HepG2 (cell line): ENCODE data around the gene B4GALT4. TPM values are rescaled to one million over a fixed set of nuclear protein-coding genes. Genes with fewer than 3 reads are reported as not detected.

ENCODE experiments used
- ATF4 ChIP-seq, 2 experiments: fragments of 450-650 bp in 1 of 2; sonication (generic) in 1 of 2; formaldehyde crosslinking; IDR thresholded peaks; 2 replicates each; pipeline versions ENCODE4 v1.5.0 to v1.8.0; 2020 to 2022; ENCODE audit warnings: mild to moderate bottlenecking in 1 of 2, missing genetic modification reagents in 1 of 2
- E2F1 ChIP-seq: sonication (generic); formaldehyde crosslinking; IDR thresholded peaks from 2 replicates; pipeline ENCODE4 v1.5.0; 2020; ENCODE audit warnings: missing genetic modification reagents
- GMEB1 ChIP-seq: sonication (generic); formaldehyde crosslinking; IDR thresholded peaks from 2 replicates; pipeline ENCODE4 v1.5.1; 2020; ENCODE audit warnings: missing genetic modification reagents, mild to moderate bottlenecking, borderline replicate concordance
- HMGXB4 ChIP-seq, 2 experiments: sonication (generic) in 1 of 2; formaldehyde crosslinking in 1 of 2; IDR thresholded peaks; 2 replicates each; pipeline versions ENCODE4 v1.4.0 to v1.6.1; 2018 to 2020; ENCODE audit warnings: missing genetic modification reagents in 2 of 2, borderline replicate concordance in 1 of 2, low read depth in 1 of 2, mild to moderate bottlenecking in 1 of 2, missing biosample characterization in 1 of 2
- HNF1A ChIP-seq, 2 experiments: sonication (generic) in 1 of 2; formaldehyde crosslinking in 1 of 2; IDR thresholded peaks; 2 replicates each; pipeline versions ENCODE4 v1.4.0 to v1.6.1; 2016 to 2020; ENCODE audit warnings: borderline replicate concordance in 1 of 2, low read depth in 1 of 2, mild to moderate bottlenecking in 1 of 2, missing genetic modification reagents in 1 of 2
- KAT7 ChIP-seq: IDR thresholded peaks from 2 replicates; pipeline ENCODE4 v1.6.1; 2018; ENCODE audit warnings: borderline replicate concordance, missing compliant biosample characterization
- KDM5B ChIP-seq: sonication (generic); formaldehyde crosslinking; IDR thresholded peaks from 2 replicates; pipeline ENCODE4 v1.4.0; 2020; ENCODE audit warnings: missing genetic modification reagents, mild to moderate bottlenecking, borderline replicate concordance
- MXD4 ChIP-seq: IDR thresholded peaks from 2 replicates; pipeline ENCODE4 v1.6.1; 2016; ENCODE audit warnings: mild to moderate bottlenecking, missing biosample characterization, missing genetic modification reagents
- RAD21 ChIP-seq: fragments of 450-650 bp; formaldehyde crosslinking; IDR thresholded peaks from 2 replicates; pipeline ENCODE4 v1.5.0; 2020; ENCODE audit warnings: mild to moderate bottlenecking
- STAT5B ChIP-seq: sonication (generic); formaldehyde crosslinking; IDR thresholded peaks from 2 replicates; pipeline ENCODE4 v1.4.0; 2020; ENCODE audit warnings: missing genetic modification reagents
- ZFX ChIP-seq: sonication (generic); formaldehyde crosslinking; IDR thresholded peaks from 2 replicates; pipeline ENCODE4 v1.4.0; 2020; ENCODE audit warnings: mild to moderate bottlenecking, low read depth, missing genetic modification reagents, moderate library complexity
- ZNF20 ChIP-seq: sonication (generic); formaldehyde crosslinking; IDR thresholded peaks from 2 replicates; pipeline ENCODE4 v1.4.0; 2020; ENCODE audit warnings: mild to moderate bottlenecking, moderate library complexity, missing genetic modification reagents
- ZNF501 ChIP-seq: sonication (generic); formaldehyde crosslinking; IDR thresholded peaks from 2 replicates; pipeline ENCODE4 v1.5.1; 2020; ENCODE audit warnings: mild to moderate bottlenecking, moderate library complexity, missing genetic modification reagents
- ZNF547 ChIP-seq: sonication (generic); formaldehyde crosslinking; IDR thresholded peaks from 2 replicates; pipeline ENCODE4 v1.5.1; 2020; ENCODE audit warnings: mild to moderate bottlenecking, missing genetic modification reagents
- ZNF580 ChIP-seq: IDR thresholded peaks from 2 replicates; pipeline ENCODE4 v1.6.1; 2016; ENCODE audit warnings: low read depth, borderline replicate concordance
- ZNF652 ChIP-seq: IDR thresholded peaks from 2 replicates; pipeline ENCODE4 v1.6.1; 2016; ENCODE audit warnings: low read depth, borderline replicate concordance
- polyA plus RNA-seq, 8 experiments: library from polyadenylated mRNA; depleted of rRNA in 3 of 8; stranded (reverse) in 7 of 8; unstranded in 1 of 8; fragments of >200 nt; fragmentation: Illumina TruSeq in 4 of 8; extraction: Trizol in 4 of 8; gene quantifications; 2 replicates each; pipeline versions ENCODE4 v1.2.1 to v1.2.3, GENCODE V29; 2011 to 2016; ENCODE audit warnings: low read depth in 4 of 8, missing spikeins in 1 of 8, mixed read lengths in 1 of 8; ENCODE audit not compliant: insufficient read depth in 1 of 8
- total RNA-seq, 5 experiments: library from RNA; depleted of rRNA; stranded (reverse); fragments of >200 nt; fragmentation: Illumina TruSeq; extraction: Trizol; gene quantifications; 2 replicates each; pipeline ENCODE4 v1.2.3, GENCODE V29; 2016; ENCODE audit warnings: low read depth in 1 of 5

The B4GALT4 gene
- total and polyA plus RNA-seq, 2 of the 13 experiments (the other 11 are each of a cell fraction or from before 2014, with no cell fraction given) = 16.9 to 29.0 TPM

GRCh38 chr3:119240591-119241434, at the start of gene B4GALT4 (continued):
- TF ChIP-seq RAD21 (CRISPR knock-in tag) (peak; percentile 46; the same call in 1 of the 2 replicates), STAT5B (CRISPR knock-in tag) (no peak), ZFX (CRISPR knock-in tag) (peak; percentile 95), ZNF580 (CRISPR knock-in tag) (peak; percentile 71; the same call in 1 of the 2 replicates), GMEB1 (CRISPR knock-in tag) (peak; percentile 49), MXD4 (CRISPR knock-in tag) (peak; percentile 62), E2F1 (CRISPR knock-in tag) (0 out of 2 replicates have a peak, but pooled peaks have one; percentile 29), ZNF501 (peak; percentile 76; the same call in 1 of the 2 replicates), KDM5B (CRISPR knock-in tag) (peak; percentile 67; the same call in 1 of the 2 replicates), ATF4 (CRISPR knock-in tag; IDR thresholded peaks at IDR 0.05) (peak in 1 of 2 experiments; percentile 36; a peak in 2 of 4 replicates), ZNF547 (CRISPR knock-in tag) (peak; percentile 84), ZNF652 (no peak), KAT7 (no peak), HMGXB4 (CRISPR knock-in tag; IDR thresholded peaks at IDR 0.05; ENCODE audit: borderline replicate concordance in 1 of 2, low read depth in 1 of 2) (peak; percentile 28 to 72; a peak in 3 of 4 replicates), HNF1A (IDR thresholded peaks at IDR 0.05; ENCODE audit: low read depth) (no peak), HNF1A (CRISPR knock-in tag; IDR thresholded peaks at IDR 0.05; ENCODE audit: borderline replicate concordance) (peak; percentile 46; the same call in 1 of the 2 replicates), ZNF20 (CRISPR knock-in tag) (0 out of 2 replicates have a peak, but pooled peaks have one; percentile 63)
